DND-41 (cell line): Measurements from ENCODE around the gene CHCHD3.
"Not testable (repeated sequence)": the region's sequence is repeated elsewhere in the genome, so short reads cannot be mapped to it uniquely, and the experiment has no call there.

Source experiments
- ATAC-seq: fragments of 200-7000 bp; cut with Tn5 transposase; 3 replicates; pipeline ENCODE4 v1.9.1; 2021; ENCODE audit warnings: low read depth; ENCODE audit not compliant: insufficient read depth
- DNase-seq: peaks from one replicate; pipeline ENCODE4 v3.0.0-alpha.2; 2020
- H2AFZ ChIP-seq: 2 replicates; pipeline ENCODE4 v1.6.0; 2012; ENCODE audit warnings: low read depth, low read length
- H3K27ac ChIP-seq: 2 replicates; pipeline ENCODE4 v1.5.1; 2012; ENCODE audit warnings: low read length, inconsistent platforms
- H3K27me3 ChIP-seq: fragments of 200-600 bp; sonication (generic); 2 replicates; pipeline ENCODE4 v1.6.0; 2012; ENCODE audit warnings: low read length, mild to moderate bottlenecking, inconsistent platforms; ENCODE audit not compliant: insufficient read depth, poor library complexity
- H3K36me3 ChIP-seq: 2 replicates; pipeline ENCODE4 v1.5.1; 2012; ENCODE audit warnings: low read length, inconsistent platforms; ENCODE audit not compliant: insufficient read depth
- H3K4me1 ChIP-seq: 2 replicates; pipeline ENCODE4 v1.5.1; 2012; ENCODE audit warnings: mild to moderate bottlenecking, low read length; ENCODE audit not compliant: insufficient read depth
- H3K4me2 ChIP-seq: 2 replicates; pipeline ENCODE4 v1.6.0; 2012; ENCODE audit warnings: mild to moderate bottlenecking, moderate library complexity, low read length, inconsistent platforms; ENCODE audit not compliant: insufficient read depth
- H3K4me3 ChIP-seq, 2 experiments: fragments of 200-600 bp in 1 of 2; shearing (Covaris generic) in 1 of 2; 2 replicates each; pipeline ENCODE4 v1.5.1; 2012 to 2016; ENCODE audit warnings: inconsistent platforms in 2 of 2, low read length in 2 of 2, mild to moderate bottlenecking in 2 of 2, low read depth in 1 of 2, moderate library complexity in 1 of 2
- H3K79me2 ChIP-seq: 2 replicates; pipeline ENCODE4 v1.6.0; 2012; ENCODE audit warnings: low read length, inconsistent platforms; ENCODE audit not compliant: insufficient read depth
- H3K9ac ChIP-seq: 2 replicates; pipeline ENCODE4 v1.6.0; 2012; ENCODE audit warnings: low read depth, mild to moderate bottlenecking, inconsistent platforms, low read length, moderate library complexity
- H3K9me3 ChIP-seq: 2 replicates; pipeline ENCODE4 v1.5.1; 2012; ENCODE audit warnings: low read length, moderate library complexity, mild to moderate bottlenecking, inconsistent platforms; ENCODE audit not compliant: insufficient read depth, severe bottlenecking
- H4K20me1 ChIP-seq: 2 replicates; pipeline ENCODE4 v1.6.0; 2012; ENCODE audit warnings: low read length; ENCODE audit not compliant: insufficient read depth
- CTCF ChIP-seq: IDR thresholded peaks from 2 replicates; pipeline ENCODE4 v1.5.1; 2012; ENCODE audit warnings: borderline replicate concordance, low read length, moderate library complexity, mild to moderate bottlenecking; ENCODE audit not compliant: poor library complexity, severe bottlenecking; ENCODE audit errors: extremely low read depth
- EZH2 ChIP-seq: IDR thresholded peaks from 3 replicates; pipeline ENCODE4 v1.6.1; 2012; ENCODE audit warnings: borderline replicate concordance, low read depth, mild to moderate bottlenecking, moderate library complexity, low read length, inconsistent platforms; ENCODE audit not compliant: severe bottlenecking

Gene CHCHD3

GRCh38 chr7:133039614-133040013 is 42.3 kb downstream of the CHCHD3 start:
- Histone ChIP-seq H3K27me3 (no peaks in the 10 kb centered on the region), H3K79me2 (peaks cover 63% of the 10 kb centered on the region), H3K9ac (no peak overlapping the region), H3K4me3 (no peak overlapping the region), H3K9me3 (no peaks in the 10 kb centered on the region), H3K36me3 (peaks cover 2% of the 10 kb centered on the region; the same call in 1 of the 2 replicates), H4K20me1 (peaks cover 15% of the 10 kb centered on the region), H2AFZ (no peak overlapping the region), H3K4me1 (no peaks in the 10 kb centered on the region), H3K27ac (no peak overlapping the region), H3K4me2 (no peak overlapping the region)
- ATAC-seq (no peak), DNase-seq (no peak)
- TF ChIP-seq CTCF = no peak
- TF ChIP-seq EZH2 = no peak

- ATAC-seq = no peak
Measured at GRCh38 chr7:133036289-133036688, 45.6 kb downstream of the CHCHD3 start.

GRCh38 chr7:133035240-133035639 is 46.6 kb downstream of the CHCHD3 start:
- not testable (repeated sequence) for H3K9ac ChIP-seq, H3K4me3 ChIP-seq, H2AFZ ChIP-seq, H3K27me3 ChIP-seq, H3K9me3 ChIP-seq, H3K4me1 ChIP-seq, H3K36me3 ChIP-seq, DNase-seq, ATAC-seq, H3K4me2 ChIP-seq, H3K27ac ChIP-seq
- Histone ChIP-seq H3K79me2 (peaks cover 29% of the 10 kb centered on the region), H4K20me1 (peaks cover 16% of the 10 kb centered on the region; the same call in 1 of the 2 replicates)

More at GRCh38 chr7:133036289-133036688, 45.6 kb downstream of the CHCHD3 start:
- no peak for DNase-seq
- H3K4me2 ChIP-seq = no peak overlapping the region
- no peaks in the 10 kb centered on the region for H3K9me3 ChIP-seq
- H3K79me2 ChIP-seq = peaks cover 34% of the 10 kb centered on the region
- H3K9ac ChIP-seq = no peak overlapping the region
- no peaks in the 10 kb centered on the region for H3K27me3 ChIP-seq
- H2AFZ ChIP-seq = no peak overlapping the region
- no peaks in the 10 kb centered on the region for H3K4me1 ChIP-seq
- no peak overlapping the region for H3K4me3 ChIP-seq
- TF ChIP-seq CTCF (no peak), EZH2 (no peak)
- peaks cover 2% of the 10 kb centered on the region; the same call in 1 of the 2 replicates for H3K36me3 ChIP-seq
- no peak overlapping the region for H3K27ac ChIP-seq
- H4K20me1 ChIP-seq = peaks cover 16% of the 10 kb centered on the region; the same call in 1 of the 2 replicates

GRCh38 chr7:133030346-133030745 is 51.5 kb downstream of the CHCHD3 start:
- Histone ChIP-seq H2AFZ (no peak overlapping the region), H3K27ac (no peak overlapping the region), H3K79me2 (peaks cover 32% of the 10 kb centered on the region), H3K4me2 (no peak overlapping the region), H3K4me1 (peaks cover 6% of the 10 kb centered on the region), H4K20me1 (peaks cover 8% of the 10 kb centered on the region; the same call in 1 of the 2 replicates), H3K9me3 (peaks cover 3% of the 10 kb centered on the region), H3K27me3 (no peaks in the 10 kb centered on the region), H3K9ac (no peak overlapping the region), H3K4me3 (no peak overlapping the region), H3K36me3 (no peaks in the 10 kb centered on the region)
- ATAC-seq = no peak
- TF ChIP-seq CTCF (no peak), EZH2 (no peak)
- DNase-seq = no peak
